ENCODE data around the gene KAZN. TPM values are rescaled to one million over a fixed set of nuclear protein-coding genes. Genes with fewer than 3 reads are reported as not detected.

KAZN gene
- polyA plus RNA-seq, 1 experiment, result 3.7 TPM

DNA sequence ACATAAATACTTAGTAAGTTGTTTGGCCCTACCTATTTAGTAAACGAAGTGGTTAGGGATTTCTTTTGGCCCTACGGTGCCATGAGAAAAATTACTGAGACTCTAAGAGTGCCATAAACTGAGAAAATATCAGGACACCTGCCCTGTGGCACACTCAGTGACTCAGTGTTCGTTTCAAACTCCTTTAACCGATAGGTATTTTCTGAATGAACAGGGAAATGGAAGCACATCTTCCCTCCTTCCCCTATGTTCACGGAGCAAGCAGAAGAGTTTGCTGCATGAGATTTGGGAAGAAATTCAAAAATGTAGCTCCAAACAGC is 134.2 kb downstream of the KAZN start:
- H3K27ac ChIP-seq (ENCODE audit: low read depth, low read length), result no peak overlapping the region
- H3K9me3 ChIP-seq (ENCODE audit: control insufficient read depth, insufficient read depth, low read length), result no peaks in the 10 kb centered on the region
- TF ChIP-seq, protein P1, sequence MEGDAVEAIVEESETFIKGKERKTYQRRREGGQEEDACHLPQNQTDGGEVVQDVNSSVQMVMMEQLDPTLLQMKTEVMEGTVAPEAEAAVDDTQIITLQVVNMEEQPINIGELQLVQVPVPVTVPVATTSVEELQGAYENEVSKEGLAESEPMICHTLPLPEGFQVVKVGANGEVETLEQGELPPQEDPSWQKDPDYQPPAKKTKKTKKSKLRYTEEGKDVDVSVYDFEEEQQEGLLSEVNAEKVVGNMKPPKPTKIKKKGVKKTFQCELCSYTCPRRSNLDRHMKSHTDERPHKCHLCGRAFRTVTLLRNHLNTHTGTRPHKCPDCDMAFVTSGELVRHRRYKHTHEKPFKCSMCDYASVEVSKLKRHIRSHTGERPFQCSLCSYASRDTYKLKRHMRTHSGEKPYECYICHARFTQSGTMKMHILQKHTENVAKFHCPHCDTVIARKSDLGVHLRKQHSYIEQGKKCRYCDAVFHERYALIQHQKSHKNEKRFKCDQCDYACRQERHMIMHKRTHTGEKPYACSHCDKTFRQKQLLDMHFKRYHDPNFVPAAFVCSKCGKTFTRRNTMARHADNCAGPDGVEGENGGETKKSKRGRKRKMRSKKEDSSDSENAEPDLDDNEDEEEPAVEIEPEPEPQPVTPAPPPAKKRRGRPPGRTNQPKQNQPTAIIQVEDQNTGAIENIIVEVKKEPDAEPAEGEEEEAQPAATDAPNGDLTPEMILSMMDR (IDR thresholded peaks at IDR 0.05; ENCODE audit: low read depth, low read length), result no peak
- H3K4me3 ChIP-seq (ENCODE audit: low read depth, low read length), result no peak overlapping the region
- H3K27me3 ChIP-seq (ENCODE audit: control insufficient read depth, insufficient read depth, low read length), result no peaks in the 10 kb centered on the region
- ChIA-PET POLR2A (no interaction called here), CTCF (interaction anchor here (0.8 to 2.1 kb wide), 4 partner anchors 9 to 117 kb away, joined by 3 to 8 read pairs (median 6); no protein-coding TSS in a partner anchor)
- DNase-seq (ENCODE audit: low read depth, low spot score), result no peak

DNA sequence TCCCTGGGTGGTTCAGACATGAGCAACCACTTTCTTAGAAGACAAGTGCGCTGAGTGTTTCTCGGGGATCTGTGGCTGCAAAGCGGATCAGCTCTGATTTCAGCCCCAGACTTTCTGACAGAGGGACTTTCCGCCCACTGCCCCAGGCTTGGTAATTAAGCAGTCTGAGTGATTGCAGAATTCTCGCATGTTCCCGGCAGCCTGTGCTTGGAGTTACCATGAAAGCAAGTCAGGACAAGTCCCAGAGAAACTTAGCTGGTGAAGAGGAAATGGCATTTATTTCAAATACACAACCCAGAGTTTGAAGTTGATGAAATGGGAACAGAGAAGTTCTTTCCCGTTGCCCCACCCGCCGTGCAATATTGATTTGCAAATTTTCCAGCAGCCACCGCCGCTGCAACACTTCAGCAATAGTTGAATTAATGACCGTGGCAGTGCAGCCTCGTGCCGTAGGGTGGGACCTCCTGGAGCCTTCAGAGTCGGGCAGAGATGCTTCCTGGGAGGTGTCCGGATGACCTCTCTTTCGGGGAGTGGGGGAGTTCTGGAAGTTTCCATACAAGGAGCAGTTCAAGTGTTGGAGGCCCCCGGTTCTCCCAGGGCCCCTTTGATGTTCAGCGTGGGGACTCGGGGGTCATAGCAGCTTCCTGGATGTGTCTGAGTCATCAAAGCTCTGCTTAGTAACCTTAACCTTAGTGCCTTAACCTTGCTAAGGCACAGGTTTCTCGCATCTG is 134.7 kb downstream of the KAZN start:
- CTCF ChIA-PET, result interaction anchor here (1.3 to 2.1 kb wide), 3 partner anchors 9 to 46 kb away, joined by 5 to 8 read pairs (median 6); no protein-coding TSS in a partner anchor
- Histone ChIP-seq H3K27ac (ENCODE audit: low read depth, low read length) (no peak overlapping the region), H3K27me3 (ENCODE audit: control insufficient read depth, insufficient read depth, low read length) (peaks cover 3% of the 10 kb centered on the region), H3K4me3 (ENCODE audit: low read depth, low read length) (no peak overlapping the region), H3K9me3 (ENCODE audit: control insufficient read depth, insufficient read depth, low read length) (no peaks in the 10 kb centered on the region)
- DNase-seq (ENCODE audit: low read depth, low spot score), result no peak
- TF ChIP-seq, protein P1 (IDR thresholded peaks at IDR 0.05; ENCODE audit: low read depth, low read length), result no peak
- POLR2A ChIA-PET, result no interaction called here

DNA sequence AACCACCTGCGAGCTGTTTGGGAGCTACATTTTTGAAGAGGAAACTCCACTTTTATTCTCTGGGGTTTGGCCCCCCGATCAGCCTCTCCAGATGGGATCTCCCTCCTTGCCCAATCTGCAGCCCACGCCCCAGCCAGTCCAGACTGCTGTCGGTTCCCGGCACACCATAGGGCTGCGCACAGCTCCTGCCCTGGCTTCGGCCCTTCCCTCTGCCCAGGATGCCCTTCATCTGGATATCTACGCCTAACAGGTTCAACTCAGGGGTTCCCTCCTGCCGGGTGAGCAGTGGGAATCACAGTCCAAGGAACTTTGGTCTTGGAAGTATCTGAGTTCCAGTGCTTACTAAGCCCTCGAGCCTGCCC is 135.3 kb downstream of the KAZN start:
- H3K27ac ChIP-seq (ENCODE audit: low read depth, low read length), result no peak overlapping the region
- CTCF ChIA-PET, result interaction anchor here (1.6 to 2.1 kb wide), 2 partner anchors 8 to 45 kb away, joined by 6 to 8 read pairs; no protein-coding TSS in a partner anchor
- DNase-seq (ENCODE audit: low read depth, low spot score), result no peak
- TF ChIP-seq, protein P1 (IDR thresholded peaks at IDR 0.05; ENCODE audit: low read depth, low read length), result no peak
- H3K4me3 ChIP-seq (ENCODE audit: low read depth, low read length), result no peak overlapping the region
- H3K27me3 ChIP-seq (ENCODE audit: control insufficient read depth, insufficient read depth, low read length), result peaks cover 5% of the 10 kb centered on the region
- H3K9me3 ChIP-seq (ENCODE audit: control insufficient read depth, insufficient read depth, low read length), result no peaks in the 10 kb centered on the region
- POLR2A ChIA-PET, result no interaction called here

DNA sequence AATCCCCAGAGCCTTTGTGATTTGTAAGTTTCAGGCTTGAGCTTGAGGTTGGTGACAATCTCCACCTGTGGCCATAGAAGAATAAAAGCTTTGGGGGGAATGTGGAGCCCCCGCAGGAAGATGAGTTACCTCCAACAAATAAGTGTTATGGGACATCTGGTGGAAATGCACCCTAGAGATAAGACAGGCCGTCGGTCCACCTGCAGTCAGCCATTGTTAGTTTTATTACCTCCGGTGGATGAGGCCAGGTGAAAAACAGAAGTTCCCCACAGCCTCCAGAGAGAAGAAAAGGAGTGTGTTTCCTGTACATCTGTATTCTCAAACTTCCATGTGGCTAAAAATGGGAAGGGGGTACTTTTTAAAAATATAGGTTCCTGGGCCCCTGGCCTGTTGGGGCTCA is 137.4 kb downstream of the KAZN start:
- TF ChIP-seq, protein P1 (IDR thresholded peaks at IDR 0.05; ENCODE audit: low read depth, low read length), result no peak
- Histone ChIP-seq H3K4me3 (ENCODE audit: low read depth, low read length) (no peak overlapping the region), H3K27me3 (ENCODE audit: control insufficient read depth, insufficient read depth, low read length) (peaks cover 5% of the 10 kb centered on the region), H3K9me3 (ENCODE audit: control insufficient read depth, insufficient read depth, low read length) (no peaks in the 10 kb centered on the region), H3K27ac (ENCODE audit: low read depth, low read length) (no peak overlapping the region)
- CTCF ChIA-PET, result no interaction called here
- POLR2A ChIA-PET, result no interaction called here
- DNase-seq (ENCODE audit: low read depth, low spot score), result no peak

DNA sequence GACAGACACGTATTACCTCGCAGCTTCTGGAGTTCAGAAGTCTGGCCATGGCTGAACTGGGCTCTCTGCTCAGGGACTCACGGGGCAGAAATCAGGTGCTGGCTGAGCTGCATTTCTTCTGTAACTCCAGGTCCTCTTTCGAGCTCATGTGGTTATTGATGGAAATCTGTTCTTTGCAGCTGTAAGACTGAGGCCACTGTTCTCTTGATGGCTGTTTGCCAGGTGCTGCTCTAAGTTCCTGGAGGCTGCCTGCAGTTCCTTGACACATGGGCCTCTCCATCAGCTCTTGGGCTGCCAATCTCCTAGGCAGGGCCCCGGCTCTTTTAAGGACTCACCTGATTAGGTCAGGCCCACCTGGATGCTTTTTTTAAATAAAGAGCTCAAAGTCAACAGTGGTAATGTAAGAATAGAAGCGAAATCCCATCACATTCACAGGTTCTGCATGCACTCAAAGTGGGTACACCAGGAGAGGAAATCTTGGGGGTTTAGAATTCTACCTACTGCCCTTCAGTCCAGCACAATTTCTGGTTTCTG is 139.1 kb downstream of the KAZN start:
- ChIA-PET CTCF (interaction anchor here (1.4 kb wide), 1 partner anchor 290 kb away, joined by 6 read pairs; no protein-coding TSS in a partner anchor), POLR2A (no interaction called here)
- TF ChIP-seq, protein P1 (IDR thresholded peaks at IDR 0.05; ENCODE audit: low read depth, low read length), result no peak
- no peak overlapping the region for H3K4me3 ChIP-seq (ENCODE audit: low read depth, low read length)
- H3K27ac ChIP-seq (ENCODE audit: low read depth, low read length), result no peak overlapping the region
- no peaks in the 10 kb centered on the region for H3K9me3 ChIP-seq (ENCODE audit: control insufficient read depth, insufficient read depth, low read length)
- H3K27me3 ChIP-seq (ENCODE audit: control insufficient read depth, insufficient read depth, low read length), result peaks cover 5% of the 10 kb centered on the region
- DNase-seq (ENCODE audit: low read depth, low spot score), result no peak
